H1 (cell line): ENCODE measurements around the gene WSCD2. TPM values are rescaled to one million over a fixed set of nuclear protein-coding genes. Genes with fewer than 3 reads are reported as not detected.

Experiments used
- CTCF ChIA-PET: fragments of 300-600 bp; sonication (Branson Sonifier 250); formaldehyde crosslinking; loops from one replicate; lab custom pipeline; 2021; ENCODE audit not compliant: partially characterized antibody; lab: Charles Lee
- POLR2A ChIA-PET: fragments of 300-600 bp; sonication (Branson Sonifier 250); formaldehyde crosslinking; loops from one replicate; lab custom pipeline; 2021; ENCODE audit warnings: inconsistent platforms; ENCODE audit not compliant: partially characterized antibody; lab: Charles Lee
- DNase-seq, 2 experiments: peaks; one replicate each; pipeline versions ENCODE4 v3.0.0 to v3.0.0-alpha.2; 2010 to 2022; ENCODE audit warnings: low spot score in 2 of 2, low read depth in 1 of 2, mixed read lengths in 1 of 2
- FAIRE-seq: peaks from 2 replicates; lab custom pipeline; 2011; peaks lifted over from hg19 to GRCh38; lab: Jason Lieb, UNC
- H2AFZ ChIP-seq: 2 replicates; pipeline ENCODE4 v1.8.1; 2012; ENCODE audit warnings: low read length, inconsistent platforms
- H2AK5ac ChIP-seq: 2 replicates; pipeline ENCODE4 v1.6.1; 2013; ENCODE audit warnings: low read depth, low read length
- H2BK120ac ChIP-seq: replicated peaks from 2 replicates; pipeline ENCODE3; 2013; ENCODE audit warnings: low read depth, low read length, inconsistent platforms
- H2BK12ac ChIP-seq: 2 replicates; pipeline ENCODE4 v1.6.1; 2013; ENCODE audit warnings: low read depth, low read length
- H2BK15ac ChIP-seq: 2 replicates; pipeline ENCODE4 v1.6.1; 2013; ENCODE audit warnings: low read length
- H2BK20ac ChIP-seq: 2 replicates; pipeline ENCODE4 v1.6.1; 2013; ENCODE audit warnings: low read length
- H2BK5ac ChIP-seq: 2 replicates; pipeline ENCODE4 v1.6.1; 2013; ENCODE audit warnings: low read depth, low read length
- H3K14ac ChIP-seq: 2 replicates; pipeline ENCODE4 v1.6.1; 2013; ENCODE audit warnings: inconsistent platforms; ENCODE audit not compliant: insufficient read length
- H3K18ac ChIP-seq: 2 replicates; pipeline ENCODE4 v1.6.1; 2013; ENCODE audit warnings: low read length; ENCODE audit errors: extremely low read depth
- H3K23ac ChIP-seq: 2 replicates; pipeline ENCODE4 v1.6.1; 2013; ENCODE audit warnings: inconsistent platforms; ENCODE audit not compliant: insufficient read length
- H3K23me2 ChIP-seq: 2 replicates; pipeline ENCODE4 v1.6.1; 2013; ENCODE audit warnings: low read depth, low read length
- H3K27ac ChIP-seq: 2 replicates; pipeline ENCODE4 v1.6.1; 2011; ENCODE audit warnings: low read depth, low read length, inconsistent platforms
- H3K27me3 ChIP-seq, 4 experiments: replicated peaks in 1 of 4; 1 replicate in 1 of 4; 2 replicates in 3 of 4; pipeline versions ENCODE4 v1.6.1 to v1.8.1; 2011 to 2013; ENCODE audit warnings: low read length in 3 of 4, mild to moderate bottlenecking in 3 of 4, inconsistent platforms in 2 of 4, mixed read lengths in 2 of 4, moderate library complexity in 1 of 4; ENCODE audit not compliant: control insufficient read depth in 3 of 4, insufficient read depth in 3 of 4; ENCODE audit errors: extremely low read depth in 1 of 4
- H3K36me3 ChIP-seq, 4 experiments: 2 replicates each; pipeline versions ENCODE4 v1.6.1 to v1.8.1; 2011 to 2013; ENCODE audit warnings: mild to moderate bottlenecking in 4 of 4, low read length in 3 of 4, moderate library complexity in 2 of 4, control low read depth in 1 of 4, inconsistent platforms in 1 of 4; ENCODE audit not compliant: insufficient read depth in 4 of 4, control insufficient read depth in 2 of 4
- H3K4ac ChIP-seq: replicated peaks from 2 replicates; pipeline ENCODE3; 2013; ENCODE audit warnings: low read length, low read depth, mixed read lengths, inconsistent platforms; ENCODE audit not compliant: insufficient read length
- H3K4me1 ChIP-seq, 4 experiments: replicated peaks in 1 of 4; 1 replicate in 1 of 4; 2 replicates in 3 of 4; pipeline versions ENCODE4 v1.6.1 to v1.8.1; 2011 to 2013; ENCODE audit warnings: low read length in 3 of 4, inconsistent platforms in 2 of 4, mixed read lengths in 1 of 4; ENCODE audit not compliant: insufficient read depth in 4 of 4, control insufficient read depth in 3 of 4
- H3K4me2 ChIP-seq, 2 experiments: 2 replicates each; pipeline versions ENCODE4 v1.6.1 to v1.8.1; 2011 to 2013; ENCODE audit warnings: low read depth in 2 of 2, low read length in 2 of 2, control low read depth in 1 of 2, inconsistent platforms in 1 of 2, mild to moderate bottlenecking in 1 of 2; ENCODE audit not compliant: insufficient read depth in 1 of 2
- H3K4me3 ChIP-seq, 4 experiments: fragments of 200-600, 300-600 bp in 1 of 4; sonication (generic), shearing (Covaris generic), sonication (Bioruptor Twin) in 1 of 4; 2 replicates each; pipeline versions ENCODE4 v1.5.1 to v1.8.1; 2011 to 2016; ENCODE audit warnings: low read length in 4 of 4, low read depth in 3 of 4, control low read depth in 2 of 4, inconsistent platforms in 2 of 4, mild to moderate bottlenecking in 2 of 4, mixed read lengths in 1 of 4, moderate library complexity in 1 of 4; ENCODE audit not compliant: insufficient read depth in 2 of 4; ENCODE audit errors: extremely low read depth in 1 of 4
- H3K56ac ChIP-seq: replicated peaks from 2 replicates; pipeline ENCODE3; 2013; ENCODE audit warnings: low read depth, mild to moderate bottlenecking, mixed read lengths, low read length, inconsistent platforms; ENCODE audit not compliant: insufficient read length
- H3K79me1 ChIP-seq: 2 replicates; pipeline ENCODE4 v1.6.1; 2013; ENCODE audit warnings: low read depth, low read length, control low read depth
- H3K79me2 ChIP-seq, 2 experiments: 2 replicates each; pipeline versions ENCODE4 v1.6.1 to v1.8.1; 2012 to 2013; ENCODE audit warnings: low read length in 2 of 2, mild to moderate bottlenecking in 2 of 2, inconsistent platforms in 1 of 2; ENCODE audit not compliant: insufficient read depth in 2 of 2, control insufficient read depth in 1 of 2
- H3K9ac ChIP-seq, 4 experiments: replicated peaks in 1 of 4; 1 replicate in 1 of 4; 2 replicates in 3 of 4; pipeline versions ENCODE4 v1.6.1 to v1.8.1; 2011 to 2013; ENCODE audit warnings: low read depth in 3 of 4, low read length in 3 of 4, control low read depth in 2 of 4, mild to moderate bottlenecking in 2 of 4, moderate library complexity in 2 of 4, inconsistent platforms in 1 of 4; ENCODE audit errors: extremely low read depth in 1 of 4
- H3K9me3 ChIP-seq, 2 experiments: 2 replicates each; pipeline versions ENCODE4 v1.6.1 to v1.8.1; 2012 to 2013; ENCODE audit warnings: mild to moderate bottlenecking in 2 of 2, moderate library complexity in 2 of 2, control low read depth in 1 of 2, inconsistent platforms in 1 of 2, low read depth in 1 of 2, low read length in 1 of 2, mixed read lengths in 1 of 2; ENCODE audit not compliant: insufficient read depth in 2 of 2
- H4K20me1 ChIP-seq, 2 experiments: replicated peaks in 1 of 2; 2 replicates each; pipeline versions ENCODE3 to v1.8.1; 2011 to 2013; ENCODE audit warnings: inconsistent platforms in 2 of 2, low read length in 2 of 2, mild to moderate bottlenecking in 1 of 2; ENCODE audit not compliant: insufficient read depth in 2 of 2, control insufficient read depth in 1 of 2
- H4K5ac ChIP-seq: 2 replicates; pipeline ENCODE4 v1.6.1; 2013; ENCODE audit warnings: low read length, low read depth, mixed read lengths, inconsistent platforms; ENCODE audit not compliant: insufficient read length
- H4K8ac ChIP-seq: 2 replicates; pipeline ENCODE4 v1.8.0; 2013; ENCODE audit warnings: mild to moderate bottlenecking, moderate library complexity, low read length, inconsistent platforms; ENCODE audit not compliant: insufficient read depth; ENCODE audit errors: extremely low read depth
- H4K91ac ChIP-seq: replicated peaks from 2 replicates; pipeline ENCODE3; 2013; ENCODE audit warnings: low read length, mixed read lengths, inconsistent platforms; ENCODE audit not compliant: insufficient read length
- ASH2L ChIP-seq: fragments of 200-600, 300-600 bp; sonication (generic); IDR thresholded peaks from one replicate; pipeline ENCODE4 v1.7.1; 2017; ENCODE audit warnings: low read length
- GABPA ChIP-seq: IDR thresholded peaks from 2 replicates; pipeline ENCODE4 v1.6.1; 2011; ENCODE audit warnings: mild to moderate bottlenecking, low read length, moderate library complexity, borderline replicate concordance; ENCODE audit not compliant: insufficient read depth
- MAFK ChIP-seq: IDR thresholded peaks from 2 replicates; pipeline ENCODE4 v1.6.1; 2012; ENCODE audit warnings: low read depth, mild to moderate bottlenecking, improper control_type of control experiment, low read length
- PHF8 ChIP-seq: fragments of 200-600 bp; sonication (generic); conservative IDR thresholded peaks from 2 replicates; pipeline ENCODE4 v1.7.1; 2012; ENCODE audit warnings: low read depth, mild to moderate bottlenecking, inconsistent platforms, low read length, moderate library complexity
- RBBP5 ChIP-seq: IDR thresholded peaks from 2 replicates; pipeline ENCODE4 v1.7.1; 2012; ENCODE audit warnings: low read depth, mild to moderate bottlenecking, inconsistent platforms, low read length, moderate library complexity, borderline replicate concordance
- SP4 ChIP-seq: IDR thresholded peaks from 2 replicates; pipeline ENCODE4 v1.6.1; 2012; ENCODE audit warnings: low read length, inconsistent platforms
- TBP ChIP-seq: IDR thresholded peaks from 2 replicates; pipeline ENCODE4 v1.6.1; 2011; ENCODE audit warnings: low read depth, low read length, improper control_type of control experiment
- YY1 ChIP-seq: IDR thresholded peaks from 2 replicates; pipeline ENCODE4 v1.6.1; 2011; ENCODE audit warnings: low read depth, mild to moderate bottlenecking, low read length
- WGBS, 2 experiments: shearing (Covaris generic) in 1 of 2; methylation state at CpG; one replicate each; pipeline versions ENCODE4 v1.1.6 to v1.1.7; 2013 to 2015; ENCODE audit warnings: low lambda C conversion rate in 2 of 2, mixed read lengths in 2 of 2, inconsistent platforms in 1 of 2, low coverage in 1 of 2, missing lambda C conversion rate in 1 of 2; ENCODE audit not compliant: insufficient replicate concordance in 2 of 2, insufficient coverage in 1 of 2, insufficient read length in 1 of 2; ENCODE audit errors: extremely low coverage in 1 of 2, missing lambda C conversion rate in 1 of 2; 5-methylcytosine and 5-hydroxymethylcytosine counted together
- polyA plus RNA-seq, 7 experiments: library from polyadenylated mRNA; depleted of rRNA in 3 of 7; stranded (reverse) in 5 of 7; unstranded in 2 of 7; fragments of >200 nt in 5 of 7; fragments of 200-250 nt in 2 of 7; gene quantifications; 1 replicate in 5 of 7; 2 replicates in 1 of 7; 4 replicates in 1 of 7; pipeline versions ENCODE4 v1.2.1 to v1.2.3, GENCODE V29; 2011 to 2013; ENCODE audit warnings: missing spikeins in 2 of 7, mixed read lengths in 2 of 7
- total RNA-seq: library from RNA; stranded (reverse); fragmentation: NEBNext Ultra II Directional; extraction: Animal tissue kit (Norgen Biotek cat#: 25700); gene quantifications from 2 replicates; pipeline ENCODE4 v1.2.1, GENCODE V29; 2021

Gene WSCD2
- total and polyA plus RNA-seq, 2 of the 8 experiments (the other 6 are each of a cell fraction or from before 2014, with no cell fraction given): 1.3 to 2.2 TPM

DNA sequence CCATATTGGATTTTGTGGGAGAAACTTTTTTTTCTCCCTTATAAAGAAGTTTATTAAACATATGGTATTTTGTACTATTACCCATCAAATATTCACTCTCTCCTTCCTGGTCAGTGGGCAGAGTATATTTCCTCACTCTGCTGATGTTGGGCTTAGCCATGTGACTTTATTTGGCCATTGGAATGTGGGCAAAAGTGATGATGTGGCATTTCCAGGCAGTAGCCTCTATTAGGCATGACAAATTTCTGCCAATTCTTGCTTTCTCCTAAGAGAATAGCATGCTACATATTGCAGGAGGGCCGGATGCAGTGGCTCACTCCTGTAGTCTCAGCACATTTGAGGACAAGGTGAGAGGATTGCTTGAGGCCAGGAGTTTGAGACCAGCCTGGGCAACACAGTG, 24.4 kb upstream of the WSCD2 start:
- no peaks in the 10 kb centered on the region for H3K9me3 ChIP-seq
- H3K9ac ChIP-seq: no peak overlapping the region
- H3K4me2 ChIP-seq: no peak overlapping the region
- FAIRE-seq: no peak
- H2BK12ac ChIP-seq: no peak overlapping the region
- H3K27ac ChIP-seq: no peak overlapping the region
- no peak overlapping the region for H3K4me3 ChIP-seq
- no peak overlapping the region for H4K5ac ChIP-seq
- H3K27me3 ChIP-seq: no peaks in the 10 kb centered on the region
- no peaks in the 10 kb centered on the region for H4K20me1 ChIP-seq
- ChIA-PET CTCF (interaction anchor here (0.8 kb wide), 1 partner anchor 14 kb away, joined by 3 read pairs; no protein-coding TSS in a partner anchor), POLR2A (no interaction called here)
- H3K4ac ChIP-seq: no peak overlapping the region
- H4K91ac ChIP-seq: no peak overlapping the region
- no peak overlapping the region for H2BK120ac ChIP-seq
- H2AK5ac ChIP-seq: no peak overlapping the region
- no peaks in the 10 kb centered on the region for H3K36me3 ChIP-seq
- H3K79me2 ChIP-seq: no peaks in the 10 kb centered on the region
- H2BK5ac ChIP-seq: no peak overlapping the region
- H3K18ac ChIP-seq: no peak overlapping the region
- H4K8ac ChIP-seq: no peak overlapping the region
- no peak overlapping the region for H2BK15ac ChIP-seq
- no peak overlapping the region for H2AFZ ChIP-seq
- no peak overlapping the region for H3K56ac ChIP-seq
- DNase-seq: no peak
- H3K23ac ChIP-seq: no peak overlapping the region
- no peaks in the 10 kb centered on the region; the same call in 1 of the 2 replicates for H3K79me1 ChIP-seq
- TF ChIP-seq RBBP5 (no peak), GABPA (no peak), SP4 (no peak), YY1 (no peak), PHF8 (no peak), MAFK (0 out of 2 replicates have a peak, but pooled peaks have one; percentile 24), TBP (no peak), ASH2L (no peak)
- H3K4me1 ChIP-seq: peaks cover 0 to 12% (median 0%) of the 10 kb centered on the region in 4 experiments; a peak in 1 of 7 replicates
- no peak overlapping the region for H2BK20ac ChIP-seq
- 83% methylated on average over 1 of the region's 1 CpG; no CpG with 5 or more reads in 1 of the 2 experiments for WGBS, 2 experiments
- H3K23me2 ChIP-seq: no peaks in the 10 kb centered on the region
- no peak overlapping the region for H3K14ac ChIP-seq
